Measurements from ENCODE around the gene MATCAP1. TPM values are rescaled to one million over a fixed set of nuclear protein-coding genes. Genes with fewer than 3 reads are reported as not detected.

The MATCAP1 gene
- total and polyA plus RNA-seq, 8 donors, result 4.8 to 55.6 (median 14.7) TPM

- FAIRE-seq (no peak), DNase-seq (peak in 3 of 6 donors; percentile 54 to 79 (median 62)), ATAC-seq (peak in 2 of 4 donors; percentile 2 to 6)
- no peaks in the 10 kb centered on the region for H3K9me3 ChIP-seq
- H3K27ac ChIP-seq, result no peak overlapping the region
- TF ChIP-seq, protein P1, sequence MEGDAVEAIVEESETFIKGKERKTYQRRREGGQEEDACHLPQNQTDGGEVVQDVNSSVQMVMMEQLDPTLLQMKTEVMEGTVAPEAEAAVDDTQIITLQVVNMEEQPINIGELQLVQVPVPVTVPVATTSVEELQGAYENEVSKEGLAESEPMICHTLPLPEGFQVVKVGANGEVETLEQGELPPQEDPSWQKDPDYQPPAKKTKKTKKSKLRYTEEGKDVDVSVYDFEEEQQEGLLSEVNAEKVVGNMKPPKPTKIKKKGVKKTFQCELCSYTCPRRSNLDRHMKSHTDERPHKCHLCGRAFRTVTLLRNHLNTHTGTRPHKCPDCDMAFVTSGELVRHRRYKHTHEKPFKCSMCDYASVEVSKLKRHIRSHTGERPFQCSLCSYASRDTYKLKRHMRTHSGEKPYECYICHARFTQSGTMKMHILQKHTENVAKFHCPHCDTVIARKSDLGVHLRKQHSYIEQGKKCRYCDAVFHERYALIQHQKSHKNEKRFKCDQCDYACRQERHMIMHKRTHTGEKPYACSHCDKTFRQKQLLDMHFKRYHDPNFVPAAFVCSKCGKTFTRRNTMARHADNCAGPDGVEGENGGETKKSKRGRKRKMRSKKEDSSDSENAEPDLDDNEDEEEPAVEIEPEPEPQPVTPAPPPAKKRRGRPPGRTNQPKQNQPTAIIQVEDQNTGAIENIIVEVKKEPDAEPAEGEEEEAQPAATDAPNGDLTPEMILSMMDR (IDR thresholded peaks at IDR 0.05), result no peak
- H3K4me1 ChIP-seq, result peaks cover 0 to 18% (median 5%) of the 10 kb centered on the region in 3 donors
- intact Hi-C loops (cut with DNase I), result loop anchor here in 1 of 3 donors (10.0 kb wide), 1 partner anchor 189 kb away; no protein-coding TSS in a partner anchor
- WGBS, 2 donors, result 50 to 59% methylated on average over 97 to 99 of the region's 99 CpGs
- no peaks in the 10 kb centered on the region for H3K36me3 ChIP-seq
- no peaks in the 10 kb centered on the region for H3K27me3 ChIP-seq
- H3K4me3 ChIP-seq, result peak overlapping the region in 2 of 4 donors; percentile 17 to 27
These were observed 20.4 kb downstream of the MATCAP1 start for GRCh38 chr16:67163164-67163998.

DNA sequence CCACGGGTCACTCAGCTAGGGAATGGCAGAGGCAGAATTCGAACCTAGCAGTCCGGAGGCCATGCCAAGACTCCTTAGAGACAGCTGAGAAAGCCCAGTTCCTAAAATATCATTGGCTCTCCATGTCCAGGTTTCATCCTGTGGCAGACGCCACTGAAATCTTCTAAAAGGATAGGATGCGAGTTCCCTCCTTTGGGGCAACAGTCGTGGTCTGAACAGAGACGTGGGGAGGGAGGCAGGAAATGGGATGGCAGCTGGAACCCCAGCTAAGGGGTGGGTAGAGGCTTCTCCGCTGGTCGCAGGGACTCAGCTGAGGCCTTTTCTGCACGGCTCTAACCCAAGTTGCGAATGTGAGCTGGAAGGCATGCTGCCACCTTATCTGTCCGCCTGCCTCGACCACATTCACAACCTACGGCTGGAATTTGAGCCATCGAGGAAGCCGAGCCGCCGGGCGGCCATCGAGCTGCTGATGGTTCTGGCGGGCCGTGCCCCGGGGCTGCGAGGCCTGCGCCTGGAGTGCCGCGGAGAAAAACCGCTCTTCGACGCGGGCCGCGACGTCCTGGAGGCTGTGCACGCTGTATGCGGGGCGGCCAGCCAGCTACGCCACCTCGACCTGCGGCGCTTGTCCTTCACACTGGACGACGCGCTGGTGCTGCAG, 21.1 kb downstream of the MATCAP1 start:
- intact Hi-C loops (cut with DNase I), result loop anchor here in 1 of 3 donors (10.0 kb wide), 1 partner anchor 188 kb away; no protein-coding TSS in a partner anchor
- peak overlapping the region in 1 of 4 donors; percentile 27 for H3K4me3 ChIP-seq
- 60 to 69% methylated on average over 44 of the region's 44 CpGs for WGBS, 2 donors
- peaks cover 0 to 23% (median 5%) of the 10 kb centered on the region in 3 donors for H3K4me1 ChIP-seq
- no peaks in the 10 kb centered on the region for H3K9me3 ChIP-seq
- ATAC-seq (no peak), DNase-seq (peak in 3 of 6 donors; percentile 4 to 61 (median 35)), FAIRE-seq (no peak)
- H3K27me3 ChIP-seq, result no peaks in the 10 kb centered on the region
- H3K27ac ChIP-seq, result no peak overlapping the region
- TF ChIP-seq, protein P1 (IDR thresholded peaks at IDR 0.05), result no peak
- no peaks in the 10 kb centered on the region for H3K36me3 ChIP-seq

- peak in 4 of 6 donors; percentile 24 to 82 (median 54) for DNase-seq
- FAIRE-seq, result no peak
These were observed 22.1 kb downstream of the MATCAP1 start for GRCh38 chr16:67161595-67162058.

DNA sequence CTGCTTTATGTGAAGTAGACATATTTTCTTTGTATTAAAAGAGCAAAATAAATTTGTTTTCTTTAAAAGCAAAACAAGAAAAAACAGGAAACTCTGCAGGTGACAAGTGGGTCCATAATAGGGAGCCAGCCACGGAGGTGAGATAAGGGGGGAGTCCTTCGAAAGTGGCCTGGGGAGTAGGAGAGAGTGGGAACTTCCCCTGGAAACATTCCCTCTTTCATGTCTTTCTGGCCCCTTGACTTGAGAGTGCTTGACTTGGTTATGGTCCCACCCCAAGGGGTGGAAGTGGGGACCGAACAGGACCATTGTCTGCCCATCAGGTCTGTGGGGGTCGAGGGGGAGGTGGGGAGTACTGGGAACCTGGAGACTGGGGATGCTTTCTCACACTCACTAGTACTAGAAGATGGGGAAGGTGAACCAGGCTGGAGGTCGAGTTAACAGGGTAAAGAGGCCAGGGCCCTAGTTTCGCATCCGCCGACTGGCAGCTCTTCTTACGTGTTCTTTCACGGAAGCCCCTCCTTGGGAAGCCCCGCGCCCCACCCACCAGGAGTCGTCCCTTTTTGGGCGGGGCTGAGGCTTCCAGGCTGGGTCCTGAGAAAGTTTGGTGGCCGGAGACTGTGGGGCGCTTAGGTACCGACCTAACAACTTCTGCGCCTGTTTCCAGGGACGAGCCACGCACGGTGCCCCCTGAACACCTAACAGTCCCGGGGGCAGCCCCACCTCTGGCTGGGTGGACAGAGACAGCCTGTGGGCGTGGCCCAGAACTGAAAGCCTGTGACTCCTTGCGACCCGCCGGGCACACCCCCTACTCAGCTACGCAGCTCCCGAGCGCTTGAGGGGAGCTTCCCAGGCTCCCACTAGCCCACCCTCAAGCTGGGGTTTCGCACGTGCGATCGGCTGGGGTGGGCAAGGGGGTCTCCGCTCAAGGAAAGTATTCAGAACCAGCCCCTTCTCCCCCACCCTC, 24.8 kb downstream of the MATCAP1 start:
- intact Hi-C loops (cut with DNase I), result loop anchor here in 2 of 3 donors (5.0 to 10.0 kb wide), 2 partner anchors 142 to 184 kb away; no protein-coding TSS in a partner anchor
- no peak for FAIRE-seq
- H3K9me3 ChIP-seq, result no peaks in the 10 kb centered on the region
- peak overlapping the region; percentile 73 to 91 (median 84) for H3K27ac ChIP-seq
- peak in 3 of 4 donors; percentile 11 to 22 (median 19) for ATAC-seq
- peak in 5 of 6 donors; percentile 57 to 86 (median 71) for DNase-seq
- no peaks in the 10 kb centered on the region for H3K27me3 ChIP-seq
- H3K4me3 ChIP-seq, result peak overlapping the region; percentile 53 to 97 (median 96)
- WGBS, 2 donors, result 3 to 5% methylated on average over 34 of the region's 34 CpGs
- TF ChIP-seq, protein P1 (IDR thresholded peaks at IDR 0.05), result no peak
- peaks cover 3 to 23% (median 4%) of the 10 kb centered on the region in 3 donors for H3K4me1 ChIP-seq
- no peaks in the 10 kb centered on the region for H3K36me3 ChIP-seq

More at GRCh38 chr16:67161595-67162058, 22.1 kb downstream of the MATCAP1 start:
- 64 to 69% methylated on average over 25 of the region's 25 CpGs for WGBS, 2 donors
- no peak overlapping the region for H3K4me3 ChIP-seq
- no peak for ATAC-seq
- H3K27ac ChIP-seq, result no peak overlapping the region
- TF ChIP-seq, protein P1 (IDR thresholded peaks at IDR 0.05), result no peak
- H3K4me1 ChIP-seq, result peaks cover 0 to 23% (median 5%) of the 10 kb centered on the region in 3 donors
- no peaks in the 10 kb centered on the region for H3K27me3 ChIP-seq
- H3K9me3 ChIP-seq, result no peaks in the 10 kb centered on the region
- H3K36me3 ChIP-seq, result no peaks in the 10 kb centered on the region
- intact Hi-C loops (cut with DNase I), result loop anchor here in 1 of 3 donors (10.0 kb wide), 1 partner anchor 187 kb away; no protein-coding TSS in a partner anchor
